Osteoblast (primary cell): ENCODE results near the gene DHFR. TPM values are rescaled to one million over a fixed set of nuclear protein-coding genes. Genes with fewer than 3 reads are reported as not detected.
A peak's percentile ranks its signal among the peaks of the same experiment; 100 is the strongest.

Source experiments
- DNase-seq: peaks from one replicate; pipeline ENCODE4 v3.0.0; 2011; ENCODE audit warnings: low spot score, mixed read lengths; ENCODE audit not compliant: insufficient read length; ENCODE audit errors: missing footprints
- H2AFZ ChIP-seq: 2 replicates; pipeline ENCODE4 v1.6.0; 2011; ENCODE audit warnings: mild to moderate bottlenecking, low read length
- H3K27ac ChIP-seq: 2 replicates; pipeline ENCODE4 v1.5.1; 2011; ENCODE audit warnings: mild to moderate bottlenecking, low read depth, low read length, moderate library complexity
- H3K27me3 ChIP-seq: 2 replicates; pipeline ENCODE4 v1.6.0; 2012; ENCODE audit warnings: mild to moderate bottlenecking, control low read depth, inconsistent platforms, low read length, moderate library complexity; ENCODE audit not compliant: insufficient read depth
- H3K36me3 ChIP-seq: 2 replicates; pipeline ENCODE4 v1.5.1; 2011; ENCODE audit warnings: mild to moderate bottlenecking, low read length, control low read depth, moderate library complexity; ENCODE audit not compliant: insufficient read depth
- H3K4me1 ChIP-seq: 2 replicates; pipeline ENCODE4 v1.5.1; 2011; ENCODE audit warnings: mild to moderate bottlenecking, low read length, control low read depth, moderate library complexity; ENCODE audit not compliant: insufficient read depth
- H3K4me2 ChIP-seq: 2 replicates; pipeline ENCODE4 v1.6.0; 2011; ENCODE audit warnings: mild to moderate bottlenecking, low read length; ENCODE audit not compliant: insufficient read depth
- H3K4me3 ChIP-seq: fragments of 200-600 bp; sonication (generic); 3 replicates; pipeline ENCODE4 v1.5.1; 2012; ENCODE audit warnings: mild to moderate bottlenecking, low read length, inconsistent platforms; ENCODE audit not compliant: insufficient read depth
- H3K79me2 ChIP-seq: 2 replicates; pipeline ENCODE4 v1.6.0; 2012; ENCODE audit warnings: mild to moderate bottlenecking, low read length, control low read depth, inconsistent platforms; ENCODE audit not compliant: insufficient read depth
- H3K9me3 ChIP-seq: 2 replicates; pipeline ENCODE4 v1.5.1; 2011; ENCODE audit warnings: low read depth, low read length, control low read depth
- H4K20me1 ChIP-seq: 2 replicates; pipeline ENCODE4 v1.6.0; 2012; ENCODE audit warnings: mild to moderate bottlenecking, low read length, control low read depth; ENCODE audit not compliant: insufficient read depth
- CTCF ChIP-seq: IDR thresholded peaks from 2 replicates; pipeline ENCODE4 v1.5.1; 2011; ENCODE audit warnings: mild to moderate bottlenecking, low read depth, low read length, moderate library complexity; ENCODE audit errors: extremely low read depth
- total RNA-seq: library from RNA; depleted of rRNA; stranded (reverse); fragments of >200 nt; gene quantifications from 2 replicates; pipeline ENCODE4 v1.2.3, GENCODE V29; 2012

DHFR gene
- total RNA-seq, 1 donor: 15.2 TPM

- no peak overlapping the region for H3K4me2 ChIP-seq
- DNase-seq: no peak
- no peak overlapping the region for H3K4me3 ChIP-seq
- no peak overlapping the region for H3K27ac ChIP-seq
- peaks cover 24% of the 10 kb centered on the region for H3K4me1 ChIP-seq
- H3K36me3 ChIP-seq: no peaks in the 10 kb centered on the region
- H4K20me1 ChIP-seq: no peaks in the 10 kb centered on the region
- H3K27me3 ChIP-seq: no peaks in the 10 kb centered on the region
- no peak for TF ChIP-seq CTCF
- no peaks in the 10 kb centered on the region for H3K79me2 ChIP-seq
- no peak overlapping the region for H2AFZ ChIP-seq
- no peaks in the 10 kb centered on the region for H3K9me3 ChIP-seq
These were observed 60.0 kb downstream of the DHFR start for GRCh38 chr5:80594810-80595209.

- Histone ChIP-seq H3K27ac (no peak overlapping the region), H3K4me1 (peaks cover 24% of the 10 kb centered on the region), H3K36me3 (no peaks in the 10 kb centered on the region), H3K79me2 (no peaks in the 10 kb centered on the region), H4K20me1 (no peaks in the 10 kb centered on the region), H3K4me2 (no peak overlapping the region), H3K4me3 (no peak overlapping the region), H2AFZ (no peak overlapping the region), H3K27me3 (no peaks in the 10 kb centered on the region), H3K9me3 (no peaks in the 10 kb centered on the region)
- TF ChIP-seq CTCF: no peak
- DNase-seq: no peak
These were observed 62.0 kb downstream of the DHFR start for GRCh38 chr5:80592761-80593160.

- Histone ChIP-seq H3K4me2 (no peak overlapping the region), H3K27me3 (no peaks in the 10 kb centered on the region), H3K36me3 (no peaks in the 10 kb centered on the region), H4K20me1 (no peaks in the 10 kb centered on the region), H3K4me3 (no peak overlapping the region), H3K79me2 (no peaks in the 10 kb centered on the region), H3K27ac (no peak overlapping the region), H3K4me1 (peaks cover 24% of the 10 kb centered on the region), H3K9me3 (no peaks in the 10 kb centered on the region), H2AFZ (no peak overlapping the region)
- TF ChIP-seq CTCF: no peak
- no peak for DNase-seq
These were observed 62.7 kb downstream of the DHFR start for GRCh38 chr5:80592105-80592504.

- H3K36me3 ChIP-seq: no peaks in the 10 kb centered on the region
- H4K20me1 ChIP-seq: no peaks in the 10 kb centered on the region
- H3K4me2 ChIP-seq: peak overlapping the region; percentile 34
- H3K9me3 ChIP-seq: no peaks in the 10 kb centered on the region
- no peak overlapping the region for H2AFZ ChIP-seq
- H3K27ac ChIP-seq: no peak overlapping the region
- no peak for TF ChIP-seq CTCF
- no peaks in the 10 kb centered on the region for H3K79me2 ChIP-seq
- no peak overlapping the region for H3K4me3 ChIP-seq
- peaks cover 24% of the 10 kb centered on the region for H3K4me1 ChIP-seq
- peak; percentile 88 for DNase-seq
- H3K27me3 ChIP-seq: no peaks in the 10 kb centered on the region
These were observed 63.4 kb downstream of the DHFR start for GRCh38 chr5:80591352-80591751.
